Measurements from ENCODE around the gene TMED4. TPM values are rescaled to one million over a fixed set of nuclear protein-coding genes. Genes with fewer than 3 reads are reported as not detected.

Gene TMED4
- total and polyA plus RNA-seq, 2 donors (not counting 1 experiment from before 2014, with no cell fraction given): 84.1 to 102 TPM

- WGBS (ENCODE audit: insufficient coverage): 100% methylated on average over 3 of the region's 4 CpGs
- Mint-ChIP-seq H3K27ac (no peak overlapping the region), H3K27me3 (no peaks in the 10 kb centered on the region), H3K9me3 (ENCODE audit: insufficient read depth) (no peaks in the 10 kb centered on the region), H3K4me3 (no peak overlapping the region), H3K4me1 (no peaks in the 10 kb centered on the region)
- Histone ChIP-seq H2AFZ (ENCODE audit: insufficient read depth, low read depth, low read length, poor library complexity, severe bottlenecking) (no peak overlapping the region), H3K4me1 (ENCODE audit: control insufficient read depth in 2 of 2, insufficient read depth in 2 of 2, low read length in 2 of 2) (peaks cover 0 to 2% of the 10 kb centered on the region in 2 donors), H3K9ac (ENCODE audit: low read length) (no peak overlapping the region), H3K9me3 (ENCODE audit: control extremely low read depth in 1 of 3, control insufficient read depth in 2 of 3, insufficient read depth in 1 of 3, low read length in 2 of 3) (no peaks in the 10 kb centered on the region), H3K4me3 (ENCODE audit: control extremely low read depth in 1 of 5, extremely low read depth in 1 of 5, insufficient read depth in 1 of 5, low read depth in 2 of 5, low read length in 4 of 5) (no peak overlapping the region), H3K27ac (ENCODE audit: low read length in 2 of 2) (no peak overlapping the region), H3K4me2 (replicated peaks; ENCODE audit: low read depth, low read length, poor library complexity, severe bottlenecking) (no peak overlapping the region), H3K79me2 (ENCODE audit: control insufficient read depth, insufficient read depth, low read length) (no peaks in the 10 kb centered on the region), H3K27me3 (replicated peaks in 1 of 4; ENCODE audit: control extremely low read depth in 1 of 4, control insufficient read depth in 3 of 4, insufficient read depth in 4 of 4, low read length in 3 of 4) (no peaks in the 10 kb centered on the region), H3K36me3 (replicated peaks in 1 of 2; ENCODE audit: control extremely low read depth in 1 of 2, control insufficient read depth in 1 of 2, extremely low read depth in 1 of 2, insufficient read depth in 2 of 2, low read length in 1 of 2) (peaks cover 0 to 7% of the 10 kb centered on the region in 2 experiments), H4K20me1 (ENCODE audit: control insufficient read depth, insufficient read depth, low read length, poor library complexity, severe bottlenecking) (peaks cover 3% of the 10 kb centered on the region)
- ATAC-seq (ENCODE audit: low read depth) (no peak), DNase-seq (no peak)
- ChIA-PET CTCF (no interaction called here), POLR2A (no interaction called here)
- intact Hi-C loops (cut with micrococcal nuclease): no loop called here
- no peak for TF ChIP-seq EZH2 (IDR thresholded peaks at IDR 0.05; ENCODE audit: borderline replicate concordance, insufficient read depth, low read depth, low read length, poor library complexity, severe bottlenecking)
- no peak for TF ChIP-seq CTCF (IDR thresholded peaks at IDR 0.05)
Measured at GRCh38 chr7:44559485-44559884, 22.5 kb downstream of the TMED4 start.

- Histone ChIP-seq H3K9ac (ENCODE audit: low read length) (no peak overlapping the region), H3K36me3 (replicated peaks in 1 of 2; ENCODE audit: control extremely low read depth in 1 of 2, control insufficient read depth in 1 of 2, extremely low read depth in 1 of 2, insufficient read depth in 2 of 2, low read length in 1 of 2) (no peaks in the 10 kb centered on the region), H2AFZ (ENCODE audit: insufficient read depth, low read depth, low read length, poor library complexity, severe bottlenecking) (no peak overlapping the region), H3K4me1 (ENCODE audit: control insufficient read depth in 2 of 2, insufficient read depth in 2 of 2, low read length in 2 of 2) (peaks cover 0 to 2% of the 10 kb centered on the region in 2 donors), H3K4me3 (ENCODE audit: control extremely low read depth in 1 of 5, extremely low read depth in 1 of 5, insufficient read depth in 1 of 5, low read depth in 2 of 5, low read length in 4 of 5) (no peak overlapping the region), H3K79me2 (ENCODE audit: control insufficient read depth, insufficient read depth, low read length) (no peaks in the 10 kb centered on the region), H4K20me1 (ENCODE audit: control insufficient read depth, insufficient read depth, low read length, poor library complexity, severe bottlenecking) (no peaks in the 10 kb centered on the region), H3K27ac (ENCODE audit: low read length in 2 of 2) (no peak overlapping the region), H3K27me3 (replicated peaks in 1 of 4; ENCODE audit: control extremely low read depth in 1 of 4, control insufficient read depth in 3 of 4, insufficient read depth in 4 of 4, low read length in 3 of 4) (no peaks in the 10 kb centered on the region), H3K9me3 (ENCODE audit: control extremely low read depth in 1 of 3, control insufficient read depth in 2 of 3, insufficient read depth in 1 of 3, low read length in 2 of 3) (no peaks in the 10 kb centered on the region), H3K4me2 (replicated peaks; ENCODE audit: low read depth, low read length, poor library complexity, severe bottlenecking) (no peak overlapping the region)
- H3K27ac Mint-ChIP-seq: no peak overlapping the region
- ATAC-seq (ENCODE audit: low read depth) (no peak), DNase-seq (no peak)
- intact Hi-C loops (cut with micrococcal nuclease): no loop called here
- WGBS (ENCODE audit: insufficient coverage): no CpG with 5 or more reads among the region's 2 CpGs
- no peaks in the 10 kb centered on the region for H3K4me1 Mint-ChIP-seq
- TF ChIP-seq CTCF (IDR thresholded peaks at IDR 0.05): no peak
- TF ChIP-seq EZH2 (IDR thresholded peaks at IDR 0.05; ENCODE audit: borderline replicate concordance, insufficient read depth, low read depth, low read length, poor library complexity, severe bottlenecking): no peak
- H3K9me3 Mint-ChIP-seq (ENCODE audit: insufficient read depth): no peaks in the 10 kb centered on the region
- CTCF ChIA-PET: no interaction called here
- no peak overlapping the region for H3K4me3 Mint-ChIP-seq
- H3K27me3 Mint-ChIP-seq: peaks cover 3% of the 10 kb centered on the region
- POLR2A ChIA-PET: no interaction called here
Measured at GRCh38 chr7:44557485-44557884, 24.5 kb downstream of the TMED4 start.

Measured in B cell (primary cell).